Smooth muscle cell (in vitro differentiated cells): ENCODE results near the gene EVC. TPM values are rescaled to one million over a fixed set of nuclear protein-coding genes. Genes with fewer than 3 reads are reported as not detected.

Experiments used
- DNase-seq: peaks from one replicate; lab custom pipeline; 2025; ENCODE audit not compliant: unreplicated experiment; lab: John Stamatoyannopoulos, UW
- H2AFZ ChIP-seq: fragments of 200-600 bp; sonication (generic); 2 replicates; pipeline ENCODE4 v1.6.0; 2016; ENCODE audit warnings: antibody characterized with exemption, low read depth, mild to moderate bottlenecking
- H3F3A ChIP-seq: fragments of 200-600 bp; sonication (generic); 2 replicates; pipeline ENCODE4 v1.6.0; 2017; ENCODE audit warnings: antibody characterized with exemption, low read depth
- H3K27ac ChIP-seq: fragments of 200-600 bp; sonication (generic); 2 replicates; pipeline ENCODE4 v1.5.1; 2016; ENCODE audit warnings: low read depth, mild to moderate bottlenecking
- H3K27me3 ChIP-seq: fragments of 200-600 bp; sonication (generic); 2 replicates; pipeline ENCODE4 v1.6.1; 2016; ENCODE audit warnings: low read depth, mild to moderate bottlenecking
- H3K36me3 ChIP-seq: fragments of 200-600 bp; sonication (generic); 2 replicates; pipeline ENCODE4 v1.5.1; 2016; ENCODE audit warnings: low read depth
- H3K4me1 ChIP-seq: fragments of 200-600 bp; sonication (generic); 2 replicates; pipeline ENCODE4 v1.5.1; 2016; ENCODE audit warnings: low read depth
- H3K4me2 ChIP-seq: fragments of 200-600 bp; sonication (generic); 2 replicates; pipeline ENCODE4 v1.6.0; 2016; ENCODE audit warnings: mild to moderate bottlenecking
- H3K4me3 ChIP-seq: fragments of 200-600 bp; sonication (generic); 2 replicates; pipeline ENCODE4 v1.5.1; 2016; ENCODE audit warnings: mild to moderate bottlenecking
- H3K79me2 ChIP-seq: fragments of 200-600 bp; sonication (generic); 2 replicates; pipeline ENCODE4 v1.6.0; 2016; ENCODE audit warnings: low read depth, mild to moderate bottlenecking
- H3K9ac ChIP-seq: fragments of 200-600 bp; sonication (generic); 2 replicates; pipeline ENCODE4 v1.6.0; 2016; ENCODE audit warnings: low read depth
- H3K9me3 ChIP-seq: fragments of 200-600 bp; sonication (generic); replicated peaks from 2 replicates; pipeline ENCODE4 v1.5.1; 2016; ENCODE audit warnings: low read depth
- H4K20me1 ChIP-seq: fragments of 200-600 bp; sonication (generic); 2 replicates; pipeline ENCODE4 v1.6.0; 2016; ENCODE audit warnings: low read depth
- WGBS: methylation state at CpG from one replicate; pipeline ENCODE4 v1.1.7; 2016; ENCODE audit warnings: low lambda C conversion rate; 5-methylcytosine and 5-hydroxymethylcytosine counted together
- polyA plus RNA-seq: library from polyadenylated mRNA; unstranded; fragments of >200 nt; fragmentation: Nextera tagmentation; extraction: Ambion mirVana; gene quantifications from 2 replicates; pipeline ENCODE4 v1.2.1, GENCODE V29; 2016
- total RNA-seq: library from RNA; depleted of rRNA; stranded (reverse); fragments of >200 nt; gene quantifications from 2 replicates; pipeline ENCODE4 v1.2.3, GENCODE V29; 2014
- TF ChIP-seq, protein P1 (sequence below): fragments of 200-600 bp; sonication (generic); IDR thresholded peaks from 2 replicates; pipeline ENCODE4 v1.5.1; 2017; ENCODE audit warnings: borderline replicate concordance, mild to moderate bottlenecking, antibody characterized with exemption; ENCODE audit not compliant: insufficient read depth, poor library complexity, severe bottlenecking

EVC gene
- total and polyA plus RNA-seq, 2 experiments from 2014 or later, result 7.5 to 15.5 TPM

DNA sequence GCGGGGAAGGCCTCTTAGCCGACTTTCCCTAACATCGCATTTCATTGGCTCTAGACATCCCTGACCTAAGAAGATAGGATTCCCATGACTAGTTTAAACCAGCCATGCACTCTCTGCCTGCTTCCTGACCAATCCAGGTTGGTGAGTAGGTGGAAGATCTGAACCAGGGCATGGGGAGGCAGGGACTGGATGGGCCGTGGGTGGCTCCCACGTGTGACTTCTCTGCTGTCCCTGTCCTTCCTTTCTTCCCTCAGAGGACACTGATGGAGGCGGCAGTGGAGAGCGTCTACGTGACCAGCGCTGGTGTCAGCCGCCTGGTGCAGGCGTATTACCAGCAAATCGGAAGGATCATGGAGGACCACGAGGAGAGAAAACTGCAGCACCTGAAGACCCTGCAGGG lies 90.7 kb downstream of the EVC start:
- 96% methylated on average over 13 of the region's 13 CpGs for WGBS

DNA sequence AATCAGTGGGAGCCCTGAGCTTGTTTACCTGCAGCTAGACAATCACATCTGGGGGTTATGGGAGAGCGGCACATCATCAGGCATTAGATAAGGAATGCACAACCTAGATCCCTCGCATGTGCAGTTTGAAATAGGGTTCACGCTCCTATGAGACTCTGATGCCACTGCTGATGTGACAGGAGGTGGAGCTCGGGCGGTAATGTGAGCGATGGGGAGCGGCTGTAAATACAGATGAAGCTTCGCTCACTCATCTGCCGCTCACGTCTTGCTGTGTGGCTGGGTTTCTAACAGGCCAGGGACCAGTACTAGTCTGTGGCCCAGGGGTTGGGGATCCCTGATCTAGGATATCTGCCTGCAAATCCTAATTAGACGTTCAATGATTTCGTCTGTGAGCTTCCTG lies 91.6 kb downstream of the EVC start:
- Histone ChIP-seq H3K36me3 (no peaks in the 10 kb centered on the region), H3K4me1 (no peaks in the 10 kb centered on the region), H3K27me3 (no peaks in the 10 kb centered on the region), H3K27ac (no peak overlapping the region), H2AFZ (no peak overlapping the region), H3K79me2 (no peaks in the 10 kb centered on the region), H3K4me3 (no peak overlapping the region), H4K20me1 (no peaks in the 10 kb centered on the region), H3K9ac (no peak overlapping the region), H3K9me3 (no peaks in the 10 kb centered on the region), H3F3A (no peaks in the 10 kb centered on the region), H3K4me2 (no peak overlapping the region)
- TF ChIP-seq, protein P1, sequence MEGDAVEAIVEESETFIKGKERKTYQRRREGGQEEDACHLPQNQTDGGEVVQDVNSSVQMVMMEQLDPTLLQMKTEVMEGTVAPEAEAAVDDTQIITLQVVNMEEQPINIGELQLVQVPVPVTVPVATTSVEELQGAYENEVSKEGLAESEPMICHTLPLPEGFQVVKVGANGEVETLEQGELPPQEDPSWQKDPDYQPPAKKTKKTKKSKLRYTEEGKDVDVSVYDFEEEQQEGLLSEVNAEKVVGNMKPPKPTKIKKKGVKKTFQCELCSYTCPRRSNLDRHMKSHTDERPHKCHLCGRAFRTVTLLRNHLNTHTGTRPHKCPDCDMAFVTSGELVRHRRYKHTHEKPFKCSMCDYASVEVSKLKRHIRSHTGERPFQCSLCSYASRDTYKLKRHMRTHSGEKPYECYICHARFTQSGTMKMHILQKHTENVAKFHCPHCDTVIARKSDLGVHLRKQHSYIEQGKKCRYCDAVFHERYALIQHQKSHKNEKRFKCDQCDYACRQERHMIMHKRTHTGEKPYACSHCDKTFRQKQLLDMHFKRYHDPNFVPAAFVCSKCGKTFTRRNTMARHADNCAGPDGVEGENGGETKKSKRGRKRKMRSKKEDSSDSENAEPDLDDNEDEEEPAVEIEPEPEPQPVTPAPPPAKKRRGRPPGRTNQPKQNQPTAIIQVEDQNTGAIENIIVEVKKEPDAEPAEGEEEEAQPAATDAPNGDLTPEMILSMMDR, result no peak
- 98% methylated on average over 12 of the region's 12 CpGs for WGBS
- no peak for DNase-seq

More for the DNA sequence above, 90.7 kb downstream of the EVC start:
- no peak overlapping the region for H2AFZ ChIP-seq
- no peaks in the 10 kb centered on the region for H3K27me3 ChIP-seq
- no peaks in the 10 kb centered on the region for H4K20me1 ChIP-seq
- TF ChIP-seq, protein P1, result no peak
- no peak overlapping the region for H3K9ac ChIP-seq
- no peaks in the 10 kb centered on the region for H3K36me3 ChIP-seq
- DNase-seq, result no peak
- no peaks in the 10 kb centered on the region for H3K4me1 ChIP-seq
- no peaks in the 10 kb centered on the region for H3F3A ChIP-seq
- no peak overlapping the region for H3K4me2 ChIP-seq
- H3K79me2 ChIP-seq, result no peaks in the 10 kb centered on the region
- H3K9me3 ChIP-seq, result no peaks in the 10 kb centered on the region
- H3K27ac ChIP-seq, result no peak overlapping the region
- H3K4me3 ChIP-seq, result no peak overlapping the region

DNA sequence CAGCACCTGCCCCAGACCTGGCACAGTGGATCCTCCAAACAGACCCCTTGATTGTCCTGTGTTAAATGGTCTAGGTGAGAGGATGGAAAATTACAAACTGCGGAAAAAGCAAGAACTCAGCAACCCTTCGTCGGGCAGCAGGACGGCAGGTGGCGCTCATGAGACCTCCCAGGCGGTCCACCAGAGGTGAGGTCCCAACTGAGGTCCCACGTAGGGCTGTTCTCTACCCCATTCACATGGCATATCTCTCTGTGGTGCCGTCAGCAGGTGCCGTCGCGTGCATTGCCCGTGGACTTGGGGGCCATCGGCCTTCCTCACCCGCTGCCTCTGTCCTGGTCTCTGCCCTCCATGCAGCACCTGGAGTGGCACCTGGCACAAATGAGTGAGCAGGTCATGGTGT lies 93.7 kb downstream of the EVC start:
- Histone ChIP-seq H3K9me3 (no peaks in the 10 kb centered on the region), H3K36me3 (no peaks in the 10 kb centered on the region), H3K9ac (no peak overlapping the region), H4K20me1 (no peaks in the 10 kb centered on the region), H3F3A (no peaks in the 10 kb centered on the region), H3K27me3 (no peaks in the 10 kb centered on the region), H3K79me2 (no peaks in the 10 kb centered on the region), H2AFZ (no peak overlapping the region), H3K4me3 (no peak overlapping the region), H3K4me2 (no peak overlapping the region), H3K4me1 (no peaks in the 10 kb centered on the region), H3K27ac (no peak overlapping the region)
- no peak for DNase-seq
- 92% methylated on average over 14 of the region's 14 CpGs for WGBS
- TF ChIP-seq, protein P1, result no peak

DNA sequence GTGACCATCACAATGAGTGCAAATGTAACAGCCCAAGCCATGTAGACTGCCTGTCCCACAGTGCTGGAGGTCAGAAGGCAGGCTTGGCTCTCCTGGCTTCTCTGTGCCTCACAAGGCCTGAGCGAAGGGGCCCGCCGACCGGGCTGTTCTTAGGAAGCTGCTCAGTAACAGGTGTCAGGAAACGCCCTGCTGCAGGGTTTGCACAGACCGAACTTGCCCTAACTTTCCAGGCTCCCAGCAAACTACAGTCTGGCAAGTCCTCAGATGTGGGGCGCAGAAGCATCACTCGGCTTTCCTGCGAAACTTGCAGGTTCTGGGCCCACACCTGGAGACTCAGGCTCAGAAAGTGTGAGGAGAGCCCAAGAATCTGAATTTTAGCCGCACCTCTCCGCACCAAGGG lies 94.3 kb downstream of the EVC start:
- Histone ChIP-seq H2AFZ (no peak overlapping the region), H4K20me1 (no peaks in the 10 kb centered on the region), H3K9me3 (no peaks in the 10 kb centered on the region), H3K27me3 (no peaks in the 10 kb centered on the region), H3K9ac (no peak overlapping the region), H3K36me3 (no peaks in the 10 kb centered on the region), H3F3A (no peaks in the 10 kb centered on the region), H3K4me1 (no peaks in the 10 kb centered on the region), H3K79me2 (no peaks in the 10 kb centered on the region), H3K4me2 (no peak overlapping the region), H3K4me3 (no peak overlapping the region), H3K27ac (no peak overlapping the region)
- 94% methylated on average over 11 of the region's 11 CpGs for WGBS
- no peak for DNase-seq
- TF ChIP-seq, protein P1, result no peak
